HCT116 (cell line): ENCODE measurements around the gene RILPL1. TPM values are rescaled to one million over a fixed set of nuclear protein-coding genes. Genes with fewer than 3 reads are reported as not detected.
A peak's percentile ranks its signal among the peaks of the same experiment; 100 is the strongest.

ENCODE experiments used
- ATAC-seq: fragments of 200-7000 bp; cut with Tn5 transposase; 2 replicates; pipeline ENCODE4 v1.9.1; 2020; ENCODE audit warnings: mild to moderate bottlenecking, moderate library complexity
- BruUV-seq: library from RNA; stranded (reverse); fragments of 400-500 nt; replicated peaks from 2 replicates; lab custom pipeline; 2021; lab: Mats Ljungman, UMichigan
- CTCF ChIA-PET: fragments of 300-600 bp; sonication (Branson Sonifier 250); formaldehyde crosslinking; loops from one replicate; lab custom pipeline; 2021; ENCODE audit warnings: antibody characterized with exemption; lab: Charles Lee
- POLR2A ChIA-PET: fragments of 300-600, 350-600 bp; sonication (Branson Sonifier 250); formaldehyde crosslinking; loops from one replicate; lab custom pipeline; 2021; ENCODE audit warnings: antibody characterized with exemption; lab: Charles Lee
- RAD21 ChIA-PET, 2 experiments: fragments of 300-600 bp; sonication (Branson Sonifier 250); formaldehyde crosslinking; loops; one replicate each; lab custom pipeline; 2023; ENCODE audit warnings: low total read pairs in 2 of 2; ENCODE audit not compliant: uncharacterized antibody in 2 of 2, unreplicated experiment in 2 of 2, low non-redundant PET in 1 of 2; lab: Charles Lee
- DNase-seq: peaks from one replicate; pipeline ENCODE4 v3.0.0-alpha.2; 2010; ENCODE audit warnings: low read depth, low spot score
- H2AFZ ChIP-seq: fragments of 200-600 bp; shearing (Covaris generic), sonication (generic); 2 replicates; pipeline ENCODE4 v1.6.1; 2017; ENCODE audit warnings: low read depth, mixed run types, mixed read lengths, antibody characterized with exemption, low read length; ENCODE audit not compliant: poor library complexity, severe bottlenecking
- H3K27ac ChIP-seq: 2 replicates; pipeline ENCODE4 v1.5.1; 2012; ENCODE audit warnings: low read depth, low read length
- H3K27me3 ChIP-seq: fragments of 200-600 bp; sonication (generic); 2 replicates; pipeline ENCODE4 v1.6.1; 2016; ENCODE audit warnings: mixed run types, low read length, mixed read lengths; ENCODE audit not compliant: insufficient read depth
- H3K36me3 ChIP-seq, 2 experiments: fragments of 200-500 bp in 1 of 2; fragments of 200-600 bp in 1 of 2; sonication (Bioruptor generic) in 1 of 2; sonication (generic) in 1 of 2; 2 replicates each; pipeline versions ENCODE4 v1.5.1 to v1.6.1; 2014 to 2016; ENCODE audit warnings: low read length in 2 of 2, inconsistent platforms in 1 of 2, mixed read lengths in 1 of 2, mixed run types in 1 of 2; ENCODE audit not compliant: insufficient read depth in 2 of 2, control insufficient read depth in 1 of 2
- H3K4me1 ChIP-seq, 2 experiments: fragments of 200-600 bp in 1 of 2; sonication (generic) in 1 of 2; 2 replicates each; pipeline versions ENCODE4 v1.5.1 to v1.6.1; 2012 to 2017; ENCODE audit warnings: low read length in 2 of 2, inconsistent platforms in 1 of 2, mild to moderate bottlenecking in 1 of 2, mixed read lengths in 1 of 2, mixed run types in 1 of 2, moderate library complexity in 1 of 2; ENCODE audit not compliant: insufficient read depth in 2 of 2, control insufficient read depth in 1 of 2
- H3K4me2 ChIP-seq: fragments of 200-600 bp; sonication (generic); 2 replicates; pipeline ENCODE4 v1.6.1; 2017; ENCODE audit warnings: mixed run types, low read length, mixed read lengths
- H3K4me3 ChIP-seq, 2 experiments: fragments of 200-600 bp in 1 of 2; sonication (generic) in 1 of 2; replicated peaks in 1 of 2; 2 replicates each; pipeline ENCODE4 v1.5.1; 2011 to 2016; ENCODE audit warnings: low read length in 2 of 2, control low read depth in 1 of 2, low read depth in 1 of 2, mild to moderate bottlenecking in 1 of 2, mixed read lengths in 1 of 2, mixed run types in 1 of 2
- H3K79me2 ChIP-seq: fragments of 200-600 bp; sonication (generic); 2 replicates; pipeline ENCODE4 v1.6.1; 2017; ENCODE audit warnings: mild to moderate bottlenecking, mixed run types, low read length, moderate library complexity, mixed read lengths; ENCODE audit not compliant: insufficient read depth
- H3K9ac ChIP-seq: fragments of 200-600 bp; sonication (generic); 2 replicates; pipeline ENCODE4 v1.6.1; 2016; ENCODE audit warnings: low read length, mixed read lengths
- H3K9me2 ChIP-seq: fragments of 200-600 bp; sonication (generic), shearing (Covaris generic); 2 replicates; pipeline ENCODE4 v1.6.1; 2017; ENCODE audit warnings: mixed run types, mild to moderate bottlenecking, moderate library complexity; ENCODE audit not compliant: insufficient read depth
- H3K9me3 ChIP-seq, 2 experiments: fragments of 200-500 bp in 1 of 2; fragments of 200-600 bp in 1 of 2; sonication (Bioruptor generic) in 1 of 2; sonication (generic) in 1 of 2; 2 replicates each; pipeline ENCODE4 v1.6.1; 2014 to 2017; ENCODE audit warnings: low read length in 2 of 2, mixed read lengths in 2 of 2, inconsistent platforms in 1 of 2, low read depth in 1 of 2, mild to moderate bottlenecking in 1 of 2, mixed run types in 1 of 2, moderate library complexity in 1 of 2; ENCODE audit not compliant: control insufficient read depth in 1 of 2, insufficient read depth in 1 of 2
- H4K20me1 ChIP-seq: fragments of 200-600 bp; sonication (generic), shearing (Covaris generic); 2 replicates; pipeline ENCODE4 v1.6.1; 2017; ENCODE audit warnings: mixed run types, mild to moderate bottlenecking, moderate library complexity; ENCODE audit not compliant: insufficient read depth
- ATF3 ChIP-seq: IDR thresholded peaks from 2 replicates; pipeline ENCODE4 v1.6.1; 2012
- CEBPB ChIP-seq: IDR thresholded peaks from 2 replicates; pipeline ENCODE4 v1.6.1; 2012; ENCODE audit warnings: low read depth
- ELF1 ChIP-seq: IDR thresholded peaks from 2 replicates; pipeline ENCODE4 v1.6.1; 2012; ENCODE audit warnings: low read depth, borderline replicate concordance
- FOSL1 ChIP-seq: IDR thresholded peaks from 2 replicates; pipeline ENCODE4 v1.6.1; 2012; ENCODE audit warnings: low read depth
- JUND ChIP-seq: IDR thresholded peaks from 2 replicates; pipeline ENCODE4 v1.6.1; 2012
- POLR2AphosphoS5 ChIP-seq: IDR thresholded peaks from 2 replicates; pipeline ENCODE4 v1.6.1; 2011; ENCODE audit warnings: mild to moderate bottlenecking, low read depth, low read length, moderate library complexity
- RAD21 ChIP-seq: IDR thresholded peaks from 2 replicates; pipeline ENCODE4 v1.6.1; 2012; ENCODE audit warnings: low read depth, mild to moderate bottlenecking
- TCF7L2 ChIP-seq: IDR thresholded peaks from 2 replicates; pipeline ENCODE4 v1.7.0; 2011; ENCODE audit warnings: borderline replicate concordance, inconsistent platforms; ENCODE audit not compliant: insufficient read depth, insufficient read length; ENCODE audit errors: extremely low read depth
- YY1 ChIP-seq: IDR thresholded peaks from 2 replicates; pipeline ENCODE4 v1.6.1; 2011; ENCODE audit warnings: low read length, low read depth, moderate library complexity, mild to moderate bottlenecking; ENCODE audit not compliant: insufficient replicate concordance; ENCODE audit errors: extremely low read depth
- ZFX ChIP-seq: fragments of 450-650 bp; IDR thresholded peaks from 2 replicates; pipeline ENCODE4 v1.6.1; 2017
- ZNF274 ChIP-seq: fragments of 200-500 bp; sonication (Bioruptor generic); IDR thresholded peaks from 2 replicates; pipeline ENCODE4 v1.6.1; 2014; ENCODE audit warnings: mild to moderate bottlenecking, low read depth, low read length, inconsistent platforms
- intact Hi-C: fragments of 100-400 bp; cut with micrococcal nuclease; formaldehyde crosslinking; loops from 2 replicates; pipeline ENCODE4 v1.10.0; 2022
- total RNA-seq: library from RNA; stranded (reverse); gene quantifications from one replicate; pipeline ENCODE4 v1.2.1, GENCODE V29; 2021; ENCODE audit not compliant: unreplicated experiment
- TF ChIP-seq, protein P1 (sequence below): IDR thresholded peaks from 2 replicates; pipeline ENCODE4 v1.6.1; 2011; ENCODE audit warnings: mild to moderate bottlenecking, low read length, moderate library complexity; ENCODE audit not compliant: insufficient replicate concordance; ENCODE audit errors: extremely low read depth

RILPL1 gene
- total RNA-seq, 1 experiment from 2014 or later, result 11.8 TPM

GRCh38 chr12:123512838-123513665 is 20.5 kb downstream of the RILPL1 start:
- POLR2A ChIA-PET, result no interaction called here
- peak overlapping the region; percentile 42; the same call in 1 of the 2 replicates for H3K27ac ChIP-seq
- H3K4me1 ChIP-seq, result peaks cover 14 to 16% of the 10 kb centered on the region in 2 experiments
- no peaks in the 10 kb centered on the region for H3K9me3 ChIP-seq
- H3K4me2 ChIP-seq, result no peak overlapping the region
- no peak overlapping the region for H3K4me3 ChIP-seq
- no peak for ATAC-seq
- no peak for TF ChIP-seq YY1
- TF ChIP-seq ZFX, result no peak
- no peak for TF ChIP-seq JUND
- no peak for TF ChIP-seq POLR2AphosphoS5
- no peak for TF ChIP-seq CEBPB
- no peak for TF ChIP-seq ATF3
- no peak for TF ChIP-seq ELF1
- TF ChIP-seq FOSL1, result no peak
- TF ChIP-seq ZNF274, result no peak
- no peak for TF ChIP-seq RAD21
- no peak for TF ChIP-seq TCF7L2
- TF ChIP-seq, protein P1, sequence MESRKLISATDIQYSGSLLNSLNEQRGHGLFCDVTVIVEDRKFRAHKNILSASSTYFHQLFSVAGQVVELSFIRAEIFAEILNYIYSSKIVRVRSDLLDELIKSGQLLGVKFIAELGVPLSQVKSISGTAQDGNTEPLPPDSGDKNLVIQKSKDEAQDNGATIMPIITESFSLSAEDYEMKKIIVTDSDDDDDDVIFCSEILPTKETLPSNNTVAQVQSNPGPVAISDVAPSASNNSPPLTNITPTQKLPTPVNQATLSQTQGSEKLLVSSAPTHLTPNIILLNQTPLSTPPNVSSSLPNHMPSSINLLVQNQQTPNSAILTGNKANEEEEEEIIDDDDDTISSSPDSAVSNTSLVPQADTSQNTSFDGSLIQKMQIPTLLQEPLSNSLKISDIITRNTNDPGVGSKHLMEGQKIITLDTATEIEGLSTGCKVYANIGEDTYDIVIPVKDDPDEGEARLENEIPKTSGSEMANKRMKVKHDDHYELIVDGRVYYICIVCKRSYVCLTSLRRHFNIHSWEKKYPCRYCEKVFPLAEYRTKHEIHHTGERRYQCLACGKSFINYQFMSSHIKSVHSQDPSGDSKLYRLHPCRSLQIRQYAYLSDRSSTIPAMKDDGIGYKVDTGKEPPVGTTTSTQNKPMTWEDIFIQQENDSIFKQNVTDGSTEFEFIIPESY, result no peak
- peaks cover 17 to 27% of the 10 kb centered on the region in 2 experiments for H3K36me3 ChIP-seq
- H3K9ac ChIP-seq, result no peak overlapping the region
- H2AFZ ChIP-seq, result no peak overlapping the region
- H3K27me3 ChIP-seq, result no peaks in the 10 kb centered on the region
- RAD21 ChIA-PET, result no interaction called here
- DNase-seq, result no peak
- intact Hi-C loops, result no loop called here
- CTCF ChIA-PET, result no interaction called here
- H3K9me2 ChIP-seq, result no peaks in the 10 kb centered on the region
- BruUV-seq, result no TSS peak
- no peaks in the 10 kb centered on the region for H3K79me2 ChIP-seq
- H4K20me1 ChIP-seq, result no peaks in the 10 kb centered on the region
